IPS-18a (cell line): ENCODE results near the gene PTCD2.

ENCODE experiments used
- H3K27ac ChIP-seq: one replicate; pipeline ENCODE4 v1.5.1; 2013; ENCODE audit warnings: low read length
- H3K27me3 ChIP-seq: one replicate; pipeline ENCODE4 v1.6.1; 2013; ENCODE audit warnings: mild to moderate bottlenecking, low read length; ENCODE audit not compliant: control insufficient read depth, insufficient read depth
- H3K36me3 ChIP-seq: one replicate; pipeline ENCODE4 v1.6.1; 2013; ENCODE audit warnings: low read depth, low read length; ENCODE audit not compliant: control insufficient read depth
- H3K4me1 ChIP-seq: one replicate; pipeline ENCODE4 v1.6.1; 2013; ENCODE audit warnings: low read depth, low read length; ENCODE audit not compliant: control insufficient read depth
- H3K4me3 ChIP-seq: one replicate; pipeline ENCODE4 v1.5.1; 2013; ENCODE audit warnings: low read length
- H3K9ac ChIP-seq: one replicate; pipeline ENCODE4 v1.6.1; 2013; ENCODE audit warnings: mild to moderate bottlenecking, low read length, moderate library complexity
- H3K9me3 ChIP-seq: one replicate; pipeline ENCODE4 v1.6.1; 2013; ENCODE audit warnings: low read depth, low read length; ENCODE audit not compliant: control insufficient read depth

Gene PTCD2, protein sequence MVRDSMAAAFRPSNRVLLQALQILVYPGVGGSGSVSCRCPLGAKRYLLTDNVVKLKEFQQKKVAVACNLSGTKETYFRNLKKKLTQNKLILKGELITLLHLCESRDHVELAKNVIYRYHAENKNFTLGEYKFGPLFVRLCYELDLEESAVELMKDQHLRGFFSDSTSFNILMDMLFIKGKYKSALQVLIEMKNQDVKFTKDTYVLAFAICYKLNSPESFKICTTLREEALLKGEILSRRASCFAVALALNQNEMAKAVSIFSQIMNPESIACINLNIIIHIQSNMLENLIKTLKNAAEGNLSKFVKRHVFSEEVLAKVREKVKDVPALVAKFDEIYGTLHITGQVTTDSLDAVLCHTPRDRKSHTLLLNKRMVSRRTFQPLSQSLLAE

GRCh38 chr5:72319976-72320752 lies at the start of gene PTCD2, which contains the start of gene MRPS27:
TSS of gene PTCD2 (plus strand) at chr5:72320373. CDS start at chr5:72320383, 10 bp downstream.
TSS of gene MRPS27 (minus strand) at chr5:72320240. CDS start at chr5:72320221, 19 bp downstream.
- no peaks in the 10 kb centered on the region for H3K9me3 ChIP-seq

GRCh38 chr5:72271702-72272101 lies 48.5 kb upstream of the PTCD2 start:
- Histone ChIP-seq H3K36me3 (no peaks in the 10 kb centered on the region), H3K9ac (no peak overlapping the region), H3K4me1 (no peaks in the 10 kb centered on the region), H3K4me3 (no peak overlapping the region), H3K27me3 (no peaks in the 10 kb centered on the region), H3K9me3 (no peaks in the 10 kb centered on the region), H3K27ac (no peak overlapping the region)

More at GRCh38 chr5:72319976-72320752, at the start of gene PTCD2, which contains the start of gene MRPS27:
- H3K4me3 ChIP-seq: peak within 1 kb of the TSS; percentile 100
- no peaks in the 10 kb centered on the region for H3K27me3 ChIP-seq
- peaks cover 5% of the 10 kb centered on the region for H3K4me1 ChIP-seq
- peak within 1 kb of the TSS; percentile 98 for H3K9ac ChIP-seq
- H3K36me3 ChIP-seq: peaks cover 3% of the 10 kb centered on the region
- peak within 1 kb of the TSS; percentile 99 for H3K27ac ChIP-seq

GRCh38 chr5:72272398-72272797 lies 47.8 kb upstream of the PTCD2 start:
- H3K36me3 ChIP-seq: no peaks in the 10 kb centered on the region
- H3K27ac ChIP-seq: no peak overlapping the region

DNA sequence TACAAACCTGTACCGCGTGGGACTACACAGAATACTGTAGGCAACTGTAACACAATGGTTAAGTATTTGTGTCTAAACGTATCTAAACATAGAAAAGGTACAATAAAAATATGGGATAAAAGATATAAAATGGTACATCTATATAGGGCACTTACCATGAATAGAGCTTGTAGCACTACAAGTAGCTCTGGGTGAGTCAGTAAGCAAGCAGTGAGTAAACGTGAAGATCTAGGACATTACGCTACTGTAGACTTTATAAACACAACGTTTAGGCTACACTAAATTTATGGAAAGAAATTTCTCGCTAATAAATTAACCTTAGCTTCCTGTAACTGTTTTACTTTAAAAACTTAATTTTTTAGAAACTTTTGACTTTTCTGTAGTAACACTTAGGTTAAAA lies 46.6 kb upstream of the PTCD2 start:
- H3K4me3 ChIP-seq: no peak overlapping the region
- H3K9ac ChIP-seq: no peak overlapping the region
- no peaks in the 10 kb centered on the region for H3K36me3 ChIP-seq
- no peaks in the 10 kb centered on the region for H3K4me1 ChIP-seq
- no peak overlapping the region for H3K27ac ChIP-seq
- H3K27me3 ChIP-seq: no peaks in the 10 kb centered on the region
- H3K9me3 ChIP-seq: no peaks in the 10 kb centered on the region

More at GRCh38 chr5:72272398-72272797, 47.8 kb upstream of the PTCD2 start:
- Histone ChIP-seq H3K27me3 (no peaks in the 10 kb centered on the region), H3K9ac (no peak overlapping the region), H3K9me3 (no peaks in the 10 kb centered on the region), H3K4me3 (no peak overlapping the region), H3K4me1 (no peaks in the 10 kb centered on the region)

GRCh38 chr5:72276219-72276752 lies 43.9 kb upstream of the PTCD2 start:
- Histone ChIP-seq H3K4me3 (no peak overlapping the region), H3K4me1 (no peaks in the 10 kb centered on the region), H3K27ac (no peak overlapping the region), H3K27me3 (no peaks in the 10 kb centered on the region), H3K9ac (no peak overlapping the region), H3K36me3 (peaks cover 5% of the 10 kb centered on the region), H3K9me3 (no peaks in the 10 kb centered on the region)

DNA sequence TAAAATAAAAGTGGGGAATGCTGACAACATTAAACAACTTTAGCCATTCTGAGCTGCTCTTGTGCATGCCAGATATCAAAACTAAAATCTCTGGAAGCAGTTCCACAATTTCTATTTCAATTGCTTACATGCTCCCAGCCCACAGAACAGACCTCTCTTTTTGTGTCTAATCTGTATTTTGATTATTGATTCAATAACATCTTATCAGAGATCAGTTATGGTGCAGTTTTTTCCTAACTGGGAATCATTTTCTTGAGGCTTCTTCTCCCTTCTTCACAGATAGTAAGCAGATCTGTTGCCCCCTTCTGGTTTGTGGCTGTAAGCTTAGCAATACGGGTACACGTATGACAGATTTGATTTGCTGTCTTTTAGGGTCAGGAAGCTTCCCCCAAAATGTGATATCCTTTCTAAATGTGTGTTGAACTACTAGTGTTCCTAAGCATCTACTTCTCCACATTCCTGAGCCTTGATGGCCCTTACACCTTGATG lies 39.5 kb upstream of the PTCD2 start:
- H3K36me3 ChIP-seq: peaks cover 8% of the 10 kb centered on the region
- no peak overlapping the region for H3K9ac ChIP-seq
- H3K27ac ChIP-seq: no peak overlapping the region
- H3K4me3 ChIP-seq: no peak overlapping the region
- no peaks in the 10 kb centered on the region for H3K27me3 ChIP-seq
- no peaks in the 10 kb centered on the region for H3K9me3 ChIP-seq
- H3K4me1 ChIP-seq: no peaks in the 10 kb centered on the region

- Histone ChIP-seq H3K4me1 (no peaks in the 10 kb centered on the region), H3K9me3 (no peaks in the 10 kb centered on the region), H3K36me3 (peaks cover 8% of the 10 kb centered on the region), H3K27me3 (no peaks in the 10 kb centered on the region), H3K4me3 (no peak overlapping the region), H3K9ac (no peak overlapping the region), H3K27ac (no peak overlapping the region)
These were observed 38.8 kb upstream of the PTCD2 start for GRCh38 chr5:72281430-72281763.

GRCh38 chr5:72281764-72282499 lies 38.2 kb upstream of the PTCD2 start:
- H3K9ac ChIP-seq: no peak overlapping the region
- H3K36me3 ChIP-seq: peaks cover 8% of the 10 kb centered on the region
- no peak overlapping the region for H3K27ac ChIP-seq
- H3K27me3 ChIP-seq: no peaks in the 10 kb centered on the region
- no peaks in the 10 kb centered on the region for H3K4me1 ChIP-seq
- no peaks in the 10 kb centered on the region for H3K9me3 ChIP-seq
- no peak overlapping the region for H3K4me3 ChIP-seq

DNA sequence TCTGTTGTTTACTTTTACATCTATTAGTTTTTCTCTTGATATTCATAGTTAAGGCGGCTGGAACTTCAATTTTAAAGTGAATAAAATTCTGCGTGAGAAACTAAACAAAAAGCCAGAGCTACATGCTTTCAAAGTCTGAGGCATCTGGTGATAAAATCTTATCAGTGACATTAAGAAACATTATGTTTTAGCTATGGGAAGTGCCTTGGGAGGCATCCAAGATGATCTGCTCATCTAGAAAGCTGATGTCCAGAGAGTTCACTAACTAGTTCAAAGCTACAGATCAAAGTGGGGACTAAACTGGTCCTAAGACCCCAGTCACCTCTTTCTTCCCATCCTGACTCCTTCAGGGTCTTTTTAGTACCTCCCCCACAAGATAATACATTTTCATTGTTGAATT lies 37.3 kb upstream of the PTCD2 start:
- Histone ChIP-seq H3K36me3 (peaks cover 14% of the 10 kb centered on the region), H3K9me3 (no peaks in the 10 kb centered on the region), H3K4me1 (no peaks in the 10 kb centered on the region), H3K4me3 (no peak overlapping the region), H3K27me3 (no peaks in the 10 kb centered on the region), H3K27ac (no peak overlapping the region), H3K9ac (no peak overlapping the region)

DNA sequence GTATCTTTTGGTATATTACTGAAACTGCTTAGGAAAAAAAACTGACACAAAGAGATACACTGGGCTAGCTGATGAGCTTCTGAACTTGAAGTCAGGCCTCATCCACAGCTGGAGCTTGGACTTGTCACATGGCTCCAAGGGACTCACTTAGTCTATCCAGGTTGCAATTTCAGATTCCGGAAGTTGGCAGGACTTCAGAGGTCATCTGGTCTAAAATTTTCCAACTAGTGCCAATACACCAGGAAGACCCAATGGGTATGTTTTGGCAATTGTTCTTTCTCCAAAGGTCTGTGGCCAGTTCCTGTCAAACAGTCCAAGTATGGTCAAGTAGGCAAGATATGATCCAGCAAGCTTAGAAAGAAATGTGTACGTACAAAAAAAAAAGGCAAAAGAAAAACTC lies 36.8 kb upstream of the PTCD2 start:
- H3K9me3 ChIP-seq: no peaks in the 10 kb centered on the region
- H3K27ac ChIP-seq: no peak overlapping the region
- H3K27me3 ChIP-seq: no peaks in the 10 kb centered on the region
- peaks cover 15% of the 10 kb centered on the region for H3K36me3 ChIP-seq
- H3K4me1 ChIP-seq: no peaks in the 10 kb centered on the region
- H3K9ac ChIP-seq: no peak overlapping the region
- no peak overlapping the region for H3K4me3 ChIP-seq
